GM18520 (cell line): ENCODE data around the gene CHST8.
"Not testable (repeated sequence)": the region's sequence is repeated elsewhere in the genome, so short reads cannot be mapped to it uniquely, and the experiment has no call there.

Experiments used
- ATAC-seq: cut with Tn5 transposase; IDR thresholded peaks from one replicate; pipeline ENCODE4 v1.9.1; 2021; ENCODE audit not compliant: unreplicated experiment

The CHST8 gene

DNA sequence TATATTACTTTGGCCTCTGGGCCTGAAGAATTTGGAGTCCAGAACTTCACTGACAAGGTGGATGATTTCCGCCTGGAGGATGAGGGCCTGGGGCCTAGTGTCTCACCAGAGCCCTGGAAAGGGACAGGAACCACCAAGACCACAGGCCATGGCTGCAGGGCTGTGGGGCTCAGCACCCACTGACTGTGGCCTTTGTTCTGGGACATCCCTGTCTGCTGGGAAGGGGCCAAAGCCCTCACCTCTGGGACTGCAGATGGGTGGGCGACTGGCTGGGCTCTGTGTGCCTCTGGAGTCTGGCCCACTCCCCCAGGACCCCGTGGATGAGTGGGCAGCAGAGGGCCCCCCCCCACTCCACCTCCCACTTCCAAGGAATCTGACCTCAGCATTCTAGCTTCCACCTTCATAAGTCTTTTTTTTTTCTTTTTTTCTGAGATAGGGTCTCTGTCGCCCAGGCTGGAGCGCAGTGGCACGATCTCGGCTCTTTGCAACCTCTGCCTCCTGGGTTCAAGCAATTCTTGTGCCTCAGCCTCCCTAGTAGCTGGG lies 20.3 kb downstream of the CHST8 start:
- ATAC-seq: no peak

DNA sequence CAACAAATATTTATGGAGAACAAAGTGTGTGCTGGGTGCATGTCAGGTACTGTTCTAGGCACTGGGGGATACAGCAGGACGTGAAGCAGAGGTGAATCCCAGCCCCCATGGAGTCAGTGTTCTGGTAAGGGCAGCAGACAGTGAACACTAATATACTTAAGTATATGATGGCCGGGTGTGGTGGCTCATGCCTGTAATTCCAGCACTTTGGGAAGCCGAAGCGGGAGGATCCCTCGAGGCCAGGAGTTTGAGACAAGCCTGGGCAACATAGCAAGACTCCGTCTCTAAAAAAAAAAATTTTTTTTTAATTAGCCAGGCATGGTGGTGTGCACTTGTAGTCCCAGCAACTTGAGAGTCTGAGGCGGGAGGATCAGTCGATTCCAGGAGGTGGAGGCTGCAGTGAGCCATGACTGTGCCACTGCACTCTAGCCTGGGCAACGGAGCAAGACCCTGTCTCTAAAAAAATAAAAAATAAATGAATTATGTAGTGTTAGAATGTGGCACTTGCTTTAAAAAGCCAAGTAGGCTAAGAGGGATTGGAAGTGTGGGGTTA lies 22.6 kb downstream of the CHST8 start:
- ATAC-seq: no peak

DNA sequence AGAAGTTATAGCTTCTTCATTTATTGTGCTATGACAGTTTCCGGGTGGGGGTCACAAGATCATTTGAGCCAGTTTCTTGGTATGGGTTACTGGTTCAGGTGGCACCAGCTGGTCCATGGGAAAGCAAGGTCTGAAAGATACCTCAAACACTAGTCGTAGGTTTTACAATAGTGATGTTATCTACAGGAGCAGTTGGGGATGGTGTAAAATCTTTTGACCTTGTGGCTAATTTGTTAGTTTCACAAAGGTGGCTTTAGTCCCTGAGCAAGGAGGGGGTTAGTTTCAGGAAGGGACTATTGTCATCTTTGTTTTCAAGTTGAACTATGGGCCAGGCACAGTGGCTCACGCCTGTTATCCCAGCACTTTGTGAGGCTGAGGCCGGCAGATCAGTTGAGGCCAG lies 24.6 kb downstream of the CHST8 start:
- no peak for ATAC-seq

DNA sequence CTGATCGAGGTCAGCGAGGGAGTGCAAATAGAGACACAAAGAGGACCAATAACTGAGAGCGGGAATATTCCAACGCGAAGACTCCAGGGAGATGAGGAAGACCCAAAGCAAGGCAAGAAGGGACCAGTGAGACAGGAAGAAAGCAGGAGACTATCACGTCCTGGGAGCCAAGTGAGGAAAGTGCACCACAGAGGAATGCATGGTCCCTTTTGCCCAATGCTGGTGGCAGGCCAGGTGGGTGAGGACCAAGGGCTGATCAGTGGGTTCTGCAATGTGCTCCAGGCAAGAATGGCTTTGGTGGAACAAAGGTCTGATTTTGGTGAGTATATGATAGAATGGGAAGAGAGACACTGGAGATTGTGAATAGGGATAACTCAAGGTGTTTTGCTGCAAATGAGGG lies 25.4 kb downstream of the CHST8 start:
- ATAC-seq: no peak

DNA sequence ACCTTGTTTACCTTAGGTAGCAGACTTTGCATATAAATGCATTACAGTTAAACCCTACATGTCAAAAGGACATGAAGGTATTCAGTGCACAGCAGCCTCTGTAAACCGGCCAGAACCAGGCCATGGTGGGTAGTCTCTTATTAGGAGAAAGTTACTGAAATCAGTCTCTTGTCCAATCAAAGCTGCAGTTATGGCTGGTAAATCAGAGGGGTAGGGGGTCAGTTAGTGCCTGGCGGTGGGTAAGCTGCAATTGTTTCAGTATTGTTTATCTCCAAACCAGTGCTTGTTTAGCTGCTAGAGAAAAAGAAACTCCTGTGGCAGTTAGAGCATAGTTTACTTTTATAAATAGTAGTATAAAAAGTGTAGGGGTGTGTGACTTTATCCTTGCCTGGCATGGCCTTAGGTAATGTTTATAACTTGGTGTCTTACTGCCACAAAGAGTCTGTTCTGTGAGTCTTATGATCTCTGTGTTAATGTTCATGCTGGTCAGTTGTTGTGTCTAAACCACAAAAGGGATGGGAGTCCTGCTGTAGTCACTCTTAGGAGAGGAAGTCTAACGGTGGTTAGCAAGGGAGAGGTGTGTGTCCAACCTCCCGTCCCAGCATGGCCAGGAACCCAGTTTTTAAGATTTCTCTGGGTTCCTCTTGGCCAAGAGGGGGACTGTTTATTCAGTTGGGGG lies 28.0 kb downstream of the CHST8 start:
- no peak for ATAC-seq

DNA sequence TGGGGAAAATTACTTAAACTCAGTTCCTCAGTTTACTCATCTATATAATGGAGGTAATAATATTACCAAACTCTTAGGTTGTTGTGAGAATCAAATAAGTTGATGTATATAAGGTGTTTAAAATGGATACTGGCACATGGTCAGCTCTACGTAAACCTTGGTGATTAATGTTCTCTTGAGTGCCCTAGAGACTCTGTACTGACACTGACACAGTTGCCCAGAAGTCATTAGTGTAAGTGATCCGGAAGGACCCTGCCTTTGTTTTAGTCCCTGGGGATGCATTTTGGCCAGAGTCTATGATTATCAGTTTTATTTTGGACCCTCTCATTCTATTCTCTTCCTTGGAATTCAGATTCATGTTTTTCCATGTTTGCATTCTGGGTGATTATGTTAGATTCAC lies 31.9 kb downstream of the CHST8 start:
- no peak for ATAC-seq

DNA sequence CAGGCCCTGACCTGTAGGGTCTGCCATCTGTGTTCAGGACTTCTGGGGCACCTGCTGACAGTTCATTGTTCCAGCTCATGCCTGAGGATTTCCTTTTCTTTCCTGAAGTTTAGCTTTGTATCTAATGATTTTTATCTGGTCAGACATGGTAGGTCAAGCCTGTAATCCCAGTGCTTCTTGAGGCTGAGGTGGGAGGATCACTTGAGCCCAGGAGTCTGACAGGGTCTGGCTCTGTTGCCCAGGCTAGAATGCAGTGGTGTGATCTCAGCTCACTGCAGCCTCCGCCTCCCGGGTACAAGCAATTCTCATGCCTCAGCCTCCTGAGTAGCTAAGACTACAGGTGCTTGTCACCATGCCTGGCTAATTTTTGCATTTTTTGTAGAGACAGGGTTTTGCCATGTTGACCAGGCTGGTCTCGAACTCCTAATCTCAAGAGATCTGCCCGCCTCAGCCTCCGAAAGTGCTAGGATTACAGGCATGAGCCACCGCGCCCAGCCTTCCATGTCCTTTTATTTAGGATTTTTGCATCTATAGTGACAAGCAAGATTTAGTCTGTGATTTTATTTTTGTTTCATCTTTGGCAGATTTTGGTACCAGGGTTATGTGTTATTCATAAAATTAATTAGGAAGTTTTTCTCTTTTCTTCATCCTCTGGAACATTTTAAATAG lies 33.2 kb downstream of the CHST8 start:
- ATAC-seq: no peak

DNA sequence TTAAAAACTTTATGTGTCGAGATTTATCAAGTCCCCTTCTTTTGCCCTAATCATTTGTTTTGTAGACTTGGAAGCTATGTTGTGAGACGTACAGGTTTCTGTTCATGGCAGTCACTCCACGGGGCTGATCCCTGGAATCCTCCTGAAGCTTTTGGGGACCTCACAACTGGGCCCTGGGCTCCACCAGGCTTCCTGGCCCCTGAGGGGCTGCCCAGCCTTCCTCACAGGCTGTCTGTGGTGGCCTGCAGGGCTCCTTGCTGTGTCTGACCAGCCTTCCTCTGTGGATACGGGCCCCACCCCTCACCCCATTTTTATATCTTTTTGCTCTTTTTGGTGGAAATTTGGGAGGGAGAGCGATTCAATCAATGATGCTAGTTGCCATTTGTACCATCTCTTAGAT lies 38.1 kb downstream of the CHST8 start:
- ATAC-seq: no peak

DNA sequence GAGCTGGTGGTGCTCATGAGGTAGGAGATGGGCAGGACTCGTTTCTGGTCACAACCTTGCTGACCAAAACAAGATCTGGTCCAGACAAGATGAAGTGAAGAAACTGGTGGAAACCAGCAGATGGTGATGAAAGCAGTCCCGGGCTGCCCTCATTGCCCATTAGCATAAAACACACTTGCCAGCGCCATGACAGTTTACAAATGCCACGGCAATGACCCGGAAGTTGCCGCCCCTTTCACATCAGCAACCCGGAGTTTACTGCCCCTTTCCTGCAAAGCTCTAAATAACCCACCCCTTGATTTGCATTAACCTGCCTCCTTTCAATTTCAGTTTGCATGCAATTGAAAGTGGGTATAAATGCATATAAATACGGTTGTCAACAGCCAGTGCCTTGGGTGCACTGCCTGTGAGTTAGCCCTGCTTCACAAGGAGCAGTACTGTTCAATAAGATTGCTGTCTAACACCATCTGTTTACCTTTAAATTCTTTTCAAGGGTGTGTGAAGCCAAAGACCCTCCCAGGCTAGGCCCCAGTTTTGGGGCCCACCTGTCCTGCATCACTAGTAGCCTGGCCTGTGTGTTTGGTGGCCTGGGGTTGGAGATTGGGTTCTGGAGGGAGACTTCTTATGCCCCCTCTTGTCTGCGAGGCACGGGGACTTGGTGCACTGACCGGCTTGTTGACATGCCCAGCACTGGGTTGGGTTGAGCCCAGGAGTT lies 38.8 kb downstream of the CHST8 start:
- no peak for ATAC-seq

DNA sequence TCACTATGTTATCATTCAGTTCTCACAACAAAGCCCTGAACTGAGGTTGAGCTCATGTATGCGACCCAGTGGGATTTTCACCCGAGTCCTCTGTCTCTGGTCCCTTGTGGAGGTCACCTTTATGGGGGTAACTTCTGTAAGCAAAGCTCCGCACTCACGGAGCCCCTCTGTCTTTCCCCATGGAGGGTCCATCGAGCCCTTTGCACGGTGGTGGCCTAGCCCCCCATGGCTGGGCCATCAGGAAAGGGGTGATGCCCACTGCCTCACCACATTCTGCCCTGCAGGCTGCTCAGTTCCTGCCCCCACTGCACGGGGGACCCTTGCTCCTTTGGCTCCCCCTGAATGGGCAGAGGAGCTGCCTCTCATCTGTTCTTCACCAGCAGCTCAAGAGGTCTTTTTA lies 39.6 kb downstream of the CHST8 start:
- ATAC-seq: no peak

DNA sequence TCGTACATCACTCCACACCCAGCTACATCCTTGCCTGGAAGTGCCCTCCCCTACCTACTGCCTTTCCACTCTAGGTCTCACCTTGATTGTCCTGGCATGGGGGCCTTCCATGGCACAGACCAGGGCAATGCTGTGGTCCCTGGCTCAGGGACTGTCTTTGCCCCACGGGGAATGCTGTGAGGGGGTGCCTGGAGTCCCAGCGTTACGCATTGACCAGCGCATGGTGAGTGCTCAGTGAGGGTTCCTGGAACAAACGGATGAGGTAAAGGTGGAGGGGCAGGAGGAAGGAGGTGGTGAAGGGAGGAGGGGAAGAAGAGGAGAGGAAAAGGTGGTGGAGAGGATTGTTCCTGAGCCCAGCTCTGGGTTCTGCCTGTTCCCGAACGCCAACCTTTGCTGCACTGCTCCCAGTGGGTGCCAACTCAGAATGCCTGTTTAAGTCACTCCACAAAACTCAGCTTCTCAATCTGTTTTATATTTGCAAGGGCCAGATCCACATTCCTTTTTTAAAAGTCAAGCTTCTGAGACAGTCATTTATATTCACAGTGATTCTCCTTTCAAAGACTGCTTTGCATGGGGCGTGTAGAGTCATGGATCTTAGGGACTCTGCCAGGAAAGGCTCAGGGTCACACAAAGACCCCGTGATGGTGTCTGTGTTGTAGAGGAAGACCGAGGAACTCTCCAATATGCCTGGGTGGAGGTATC lies 40.8 kb downstream of the CHST8 start:
- no peak for ATAC-seq

DNA sequence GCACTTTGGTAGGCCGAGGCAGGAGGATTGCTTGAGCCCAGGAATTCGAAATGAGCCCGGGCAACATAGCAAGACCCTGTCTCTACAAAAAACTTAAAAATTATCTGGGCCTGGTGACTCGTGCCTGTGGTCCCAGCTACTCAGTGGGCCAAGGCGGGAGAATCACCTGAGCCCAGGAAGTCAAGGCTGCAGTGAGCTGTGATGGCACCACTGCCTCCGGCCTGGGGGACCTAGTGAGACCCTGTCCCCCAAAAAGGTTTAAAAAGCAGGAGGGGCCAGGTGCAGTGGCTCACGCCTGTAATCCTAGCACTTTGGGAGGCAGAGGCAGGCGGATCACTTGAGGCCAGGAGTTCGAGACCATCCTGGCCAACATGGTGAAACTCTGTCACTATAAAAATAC lies 41.6 kb downstream of the CHST8 start:
- ATAC-seq: not testable (repeated sequence)

DNA sequence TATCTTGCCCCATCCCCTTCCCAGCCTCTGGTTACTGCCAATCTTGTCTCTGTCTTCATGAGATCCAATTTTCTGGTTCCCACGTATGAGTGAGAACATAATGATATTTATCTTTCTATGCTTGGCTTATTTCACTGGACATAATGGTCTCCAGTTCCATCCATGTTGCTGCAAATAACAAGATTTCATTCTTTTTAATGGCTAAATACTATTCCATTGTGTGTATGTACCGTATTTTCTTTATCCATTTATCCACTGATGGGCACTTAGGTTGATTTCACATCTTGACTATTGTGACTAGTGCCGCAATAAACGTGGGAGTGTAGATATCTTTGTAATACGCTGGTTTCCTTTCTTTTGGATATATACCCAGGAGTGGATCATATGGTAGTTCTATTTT lies 43.0 kb downstream of the CHST8 start:
- ATAC-seq: no peak

DNA sequence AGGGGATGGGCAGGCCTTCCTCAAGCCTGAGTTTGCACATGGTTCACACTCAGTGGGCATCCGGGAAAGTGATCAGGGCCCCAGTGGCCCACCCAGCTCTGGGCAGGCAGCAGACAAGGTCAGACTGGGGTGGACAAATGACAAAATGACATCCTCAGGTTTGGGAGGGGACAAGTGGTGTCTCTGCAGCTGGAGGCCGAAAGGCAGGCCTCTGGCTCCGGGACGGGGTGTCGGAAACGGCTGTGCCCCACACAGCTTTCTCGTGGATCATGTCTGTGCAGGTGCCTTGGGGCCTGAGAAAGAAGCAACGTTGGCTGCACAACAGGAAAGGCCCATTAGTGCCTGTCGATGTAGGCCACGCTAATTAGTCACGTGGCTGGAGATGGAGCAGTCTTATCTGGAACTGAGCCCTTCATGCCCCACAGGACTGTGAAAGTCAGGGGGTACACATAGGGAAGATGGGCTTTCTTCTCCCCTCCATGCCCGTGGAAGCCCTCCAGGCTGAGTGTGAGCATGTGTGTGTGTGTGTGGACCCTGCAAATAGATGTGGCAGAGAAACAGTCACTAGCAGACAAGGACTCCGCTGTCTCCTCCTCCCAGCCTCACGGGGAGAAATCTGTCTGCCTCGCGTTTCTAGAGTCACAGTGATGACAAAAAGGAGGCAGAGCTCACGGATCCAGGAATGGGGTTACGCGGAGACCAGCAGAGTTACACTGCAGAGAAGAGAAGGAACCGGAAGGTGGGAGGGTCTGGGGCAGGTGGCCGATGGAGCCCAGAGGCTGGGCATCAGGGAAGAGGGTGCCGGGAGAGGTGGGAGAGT lies 44.2 kb downstream of the CHST8 start:
- no peak for ATAC-seq

DNA sequence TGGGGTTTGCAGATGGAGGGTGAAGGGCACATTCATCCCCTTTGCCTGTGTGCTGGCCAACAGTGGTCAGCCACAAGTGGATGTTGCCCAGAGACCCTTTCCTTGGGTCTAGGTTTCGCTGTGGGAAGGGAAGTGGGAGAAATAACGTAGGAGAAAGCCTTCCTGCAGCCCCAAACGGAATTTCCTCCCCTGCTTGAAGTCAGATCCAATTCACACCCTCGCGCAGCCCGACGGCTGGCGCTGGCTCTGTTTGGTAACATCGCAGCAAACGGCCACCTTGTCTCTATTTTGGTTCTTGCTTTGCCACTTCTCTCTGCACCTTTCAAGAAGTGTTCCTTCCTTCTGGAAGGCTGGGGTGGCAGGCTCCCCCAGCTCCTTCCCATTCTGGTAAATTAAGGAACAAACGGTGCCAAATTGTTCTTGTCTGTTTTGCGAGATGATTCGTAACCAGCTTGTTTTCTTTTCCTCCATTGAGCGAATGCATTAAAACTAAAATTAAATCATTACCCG lies 45.4 kb downstream of the CHST8 start:
- no peak for ATAC-seq

DNA sequence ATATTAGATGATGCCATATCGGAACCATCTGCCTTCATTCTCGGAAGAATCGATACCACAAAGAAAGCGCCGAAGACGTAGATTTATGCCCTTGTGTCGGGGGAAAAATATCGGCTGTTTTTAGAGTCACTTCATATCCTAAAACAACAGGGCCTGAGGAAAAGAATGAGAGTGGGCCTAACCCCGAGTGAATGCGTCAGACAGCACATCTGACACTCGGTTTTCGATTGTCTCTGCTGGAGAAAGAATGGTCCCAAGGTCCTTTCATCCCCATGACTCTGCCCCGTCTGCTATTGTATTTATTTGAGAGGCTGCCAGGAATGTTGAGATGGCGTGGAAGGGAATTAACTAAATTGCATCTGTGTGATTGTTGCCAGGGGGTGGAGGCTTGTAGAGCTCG lies 46.1 kb downstream of the CHST8 start:
- no peak for ATAC-seq

DNA sequence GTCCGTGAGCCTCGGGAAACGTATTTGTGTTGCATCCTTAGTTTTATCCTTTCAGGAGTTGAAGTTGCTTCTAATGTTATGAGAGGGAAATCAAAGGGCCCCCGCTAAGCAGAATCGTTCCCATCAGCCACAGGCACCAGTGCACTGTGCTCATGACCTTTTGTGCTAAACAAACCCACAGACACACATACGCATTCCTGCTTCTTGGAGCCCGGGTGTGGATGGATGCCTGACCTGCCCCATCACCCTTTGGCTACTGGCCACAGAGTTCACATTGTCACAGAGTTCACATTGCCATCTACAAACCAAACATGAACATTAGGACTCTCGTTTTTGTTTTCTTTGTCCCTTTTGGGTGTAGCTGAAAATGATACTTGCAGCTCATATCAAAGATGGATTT lies 47.2 kb downstream of the CHST8 start:
- ATAC-seq: no peak

DNA sequence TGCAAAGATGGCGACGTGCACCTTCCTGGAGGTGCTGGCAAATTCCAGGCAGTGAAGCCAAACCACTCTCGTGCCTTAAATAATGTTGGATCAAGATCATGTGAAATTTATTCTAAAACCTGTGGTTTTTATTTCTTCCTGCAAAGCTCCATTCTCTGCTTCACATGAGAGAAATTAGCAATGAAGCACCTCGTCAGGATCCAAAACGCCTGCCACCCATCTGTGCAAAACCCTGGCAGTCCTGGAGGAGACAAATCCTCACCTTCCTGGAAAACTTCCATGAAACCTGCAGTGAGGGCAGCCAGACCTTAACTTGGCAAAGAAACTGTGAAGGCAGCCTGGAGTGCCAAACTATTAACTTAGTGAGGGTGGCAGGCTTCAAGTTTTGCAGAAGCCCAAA lies 47.6 kb downstream of the CHST8 start:
- ATAC-seq: no peak

DNA sequence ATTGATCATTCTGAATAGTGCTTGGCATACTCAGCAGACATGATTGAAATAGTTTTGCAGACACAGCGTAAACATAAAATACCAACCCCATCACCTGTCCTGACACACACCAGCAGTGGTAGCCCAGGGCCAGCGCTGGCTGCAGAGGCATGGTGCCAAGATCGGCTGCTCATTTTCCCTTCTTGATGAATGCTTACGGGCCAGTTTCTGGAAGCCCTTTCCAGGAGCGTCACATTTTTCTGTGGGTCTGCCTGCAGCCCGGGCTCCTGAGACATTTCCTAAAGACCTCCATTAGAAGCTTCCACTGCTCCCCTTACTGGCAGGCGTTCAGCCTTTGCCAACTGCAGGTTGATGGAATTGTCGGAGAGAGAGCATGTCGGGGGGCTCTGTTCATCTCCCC lies 48.6 kb downstream of the CHST8 start:
- no peak for ATAC-seq

DNA sequence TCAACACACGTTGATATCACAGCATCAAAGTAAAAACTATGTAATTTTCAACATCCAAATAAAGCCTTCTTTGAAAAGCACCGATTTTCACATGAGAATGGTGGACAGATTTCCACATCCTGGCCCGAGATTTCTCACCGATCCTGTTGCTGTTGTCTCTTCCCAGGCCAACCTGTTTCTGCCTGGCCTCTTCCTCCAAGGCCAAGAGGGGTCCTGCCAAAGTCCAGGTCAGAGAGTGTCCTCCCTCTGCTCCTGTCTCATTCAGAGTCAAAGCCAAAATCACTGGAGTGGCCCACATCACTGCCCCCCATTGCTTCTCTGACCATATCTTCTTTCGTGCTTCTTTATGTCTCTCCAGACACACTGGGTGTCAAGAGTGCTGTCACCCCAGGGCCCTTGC lies 49.5 kb downstream of the CHST8 start:
- no peak for ATAC-seq
